NCI-H2081 treated with DMSO at 0.1 percent for 48 hours (cell line): ENCODE measurements around the gene PNRC2.
"Not testable (repeated sequence)": the region's sequence is repeated elsewhere in the genome, so short reads cannot be mapped to it uniquely, and the experiment has no call there.

Experiments
- DNase-seq: peaks from one replicate; lab custom pipeline; 2025; lab: John Stamatoyannopoulos, UW

The PNRC2 gene

DNA sequence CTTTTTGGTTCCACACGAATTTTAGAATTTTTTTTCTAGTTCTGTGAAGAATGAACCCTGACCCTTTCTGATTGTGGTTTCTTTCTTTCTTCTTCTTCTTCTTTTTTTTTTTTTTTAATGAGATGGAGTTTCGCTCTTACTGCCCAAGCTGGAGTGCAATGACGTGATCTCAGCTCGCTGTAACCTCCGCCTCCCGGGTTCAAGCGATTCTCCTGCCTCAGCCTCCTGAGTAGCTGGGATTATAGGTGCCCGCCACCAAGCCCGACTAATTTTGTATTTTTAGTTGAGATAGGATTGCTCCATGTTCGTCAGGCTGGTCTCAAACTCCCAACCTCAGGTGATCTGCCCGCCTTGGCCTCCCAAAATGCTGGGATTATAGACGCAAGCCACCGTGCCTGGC lies 32.4 kb downstream of the PNRC2 start:
- DNase-seq, result not testable (repeated sequence)

DNA sequence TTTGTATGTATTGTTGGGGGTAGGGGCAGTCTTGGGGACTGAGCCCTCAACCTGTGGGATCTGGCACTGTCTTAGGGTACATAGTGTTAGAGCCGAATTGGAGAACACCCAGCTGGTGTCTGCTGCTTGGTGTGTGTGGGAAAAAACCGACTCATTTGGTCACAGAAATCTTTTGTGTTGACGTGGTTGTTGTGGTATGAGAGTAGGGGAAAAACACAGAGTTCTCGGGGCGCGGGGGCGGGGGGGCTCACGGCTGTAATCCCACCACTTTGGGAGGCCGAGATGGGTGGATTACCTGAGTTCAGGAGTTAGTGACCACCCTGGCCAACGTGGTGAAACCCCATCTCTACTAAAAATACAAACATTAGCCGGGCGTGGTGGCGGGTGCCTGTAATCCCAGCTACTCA lies 35.8 kb downstream of the PNRC2 start:
- no peak for DNase-seq

DNA sequence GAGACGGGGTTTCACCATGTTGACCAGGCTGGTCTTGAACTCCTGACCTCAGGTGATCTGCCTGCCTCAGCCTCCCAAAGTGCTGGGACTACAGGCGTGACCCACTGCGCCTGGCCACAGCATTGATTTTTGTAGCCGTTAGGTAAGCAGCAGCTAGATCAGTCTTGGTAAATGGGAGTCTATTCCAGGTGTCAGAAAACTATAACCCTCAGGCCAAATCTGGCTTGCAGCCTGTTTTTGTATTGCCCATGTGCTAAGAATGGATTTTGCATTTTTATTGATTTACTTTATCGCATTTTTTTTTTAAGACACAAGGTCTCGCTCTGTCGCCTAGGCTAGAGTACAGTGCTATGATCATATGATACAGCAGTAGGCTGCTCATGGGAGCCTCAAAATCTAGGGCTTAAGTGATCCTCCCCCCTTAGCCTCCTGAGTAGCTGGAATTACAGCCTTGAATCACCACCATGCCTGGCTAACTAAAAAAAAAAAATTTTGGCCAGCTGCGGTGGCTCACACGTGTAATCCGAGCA lies 37.1 kb downstream of the PNRC2 start:
- no peak for DNase-seq

DNA sequence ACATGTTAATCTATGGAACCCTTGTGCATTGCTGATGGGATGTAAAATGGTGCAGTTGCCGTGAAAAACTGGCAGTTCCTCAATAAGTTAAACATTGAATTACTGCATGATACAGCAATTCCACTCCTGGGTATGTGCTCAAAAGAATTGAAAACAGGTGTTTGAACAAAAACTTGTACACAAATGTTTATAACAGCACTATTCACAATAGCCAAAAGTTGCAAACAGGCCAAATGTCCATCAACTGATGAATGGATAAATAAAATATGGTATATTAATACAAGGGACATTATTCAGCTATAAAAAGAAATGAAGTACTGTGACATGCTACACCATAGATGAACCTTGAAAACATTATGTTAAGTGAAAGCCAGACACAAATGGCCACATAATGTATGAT lies 38.2 kb downstream of the PNRC2 start:
- no peak for DNase-seq

DNA sequence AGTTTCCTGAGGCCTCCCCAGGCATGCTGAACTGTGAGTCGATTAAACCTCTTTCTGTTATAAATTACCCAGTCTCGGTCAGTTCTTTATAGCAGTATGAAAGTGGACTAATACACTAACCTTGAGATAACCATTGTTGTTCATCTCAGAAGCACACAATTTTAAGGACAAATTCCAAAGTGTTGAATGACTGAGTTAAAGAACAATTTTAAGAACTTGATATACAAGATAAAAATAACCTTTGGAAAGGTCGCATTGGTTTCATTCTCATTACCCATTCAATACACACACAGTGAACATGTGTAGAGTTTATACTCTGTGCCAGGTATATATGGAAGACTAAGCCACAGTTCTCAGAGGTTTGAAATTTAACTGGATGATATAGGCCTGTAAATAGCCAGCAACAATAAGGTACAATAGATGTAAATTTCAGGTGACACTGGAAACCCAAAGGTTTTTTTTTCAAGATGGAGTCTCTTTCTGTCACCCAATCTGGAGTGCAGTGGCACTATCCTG lies 39.6 kb downstream of the PNRC2 start:
- no peak for DNase-seq

DNA sequence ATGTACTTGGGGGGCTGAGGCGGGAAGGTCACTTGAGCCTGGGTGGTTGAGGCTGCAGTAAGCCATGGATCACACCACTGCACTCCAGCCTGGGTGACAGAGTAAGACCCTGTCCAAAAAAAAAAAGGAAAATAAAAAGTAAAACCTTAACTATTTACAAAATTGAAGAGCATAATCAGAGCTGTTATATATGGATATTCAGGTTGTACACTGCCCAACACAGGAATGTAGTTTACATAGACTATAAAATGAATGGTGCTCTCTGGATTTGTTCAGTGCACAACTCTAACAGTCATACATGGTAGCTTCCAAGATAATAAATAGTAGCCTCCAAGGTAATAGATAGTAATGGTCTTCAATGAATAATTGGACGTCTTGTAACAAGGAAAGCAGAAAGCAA lies 43.1 kb downstream of the PNRC2 start:
- no peak for DNase-seq

DNA sequence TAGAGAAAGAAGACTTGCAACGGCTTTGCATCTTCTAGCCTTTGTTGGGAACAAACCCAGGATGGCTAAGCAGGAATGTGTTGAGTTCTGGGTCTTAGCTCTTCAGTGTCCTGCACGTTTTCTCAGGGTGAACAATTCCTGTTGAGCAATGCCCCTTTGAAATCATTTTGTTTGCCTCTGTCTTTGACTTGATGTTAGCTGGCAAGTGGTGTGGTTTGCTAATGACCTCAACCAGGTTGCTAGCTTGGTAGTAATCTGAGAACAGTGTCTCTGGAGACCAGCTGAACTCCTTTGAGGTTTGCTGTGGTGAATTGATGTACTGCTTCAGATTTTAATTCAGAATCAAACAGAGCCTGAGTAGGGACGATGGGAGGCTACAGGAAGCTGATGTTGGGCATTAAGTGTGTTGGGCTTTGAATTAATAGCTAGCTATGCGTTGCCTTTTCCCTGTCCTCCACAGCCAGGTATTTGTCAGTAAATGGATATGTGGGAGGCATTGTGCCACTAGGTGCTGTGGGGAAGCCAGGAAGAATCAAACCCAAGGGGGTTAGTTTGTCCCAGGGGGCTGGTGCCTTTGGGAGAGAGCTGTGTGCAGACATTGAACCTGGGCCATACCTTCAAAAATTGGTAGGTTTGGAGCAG lies 43.8 kb downstream of the PNRC2 start:
- no peak for DNase-seq

DNA sequence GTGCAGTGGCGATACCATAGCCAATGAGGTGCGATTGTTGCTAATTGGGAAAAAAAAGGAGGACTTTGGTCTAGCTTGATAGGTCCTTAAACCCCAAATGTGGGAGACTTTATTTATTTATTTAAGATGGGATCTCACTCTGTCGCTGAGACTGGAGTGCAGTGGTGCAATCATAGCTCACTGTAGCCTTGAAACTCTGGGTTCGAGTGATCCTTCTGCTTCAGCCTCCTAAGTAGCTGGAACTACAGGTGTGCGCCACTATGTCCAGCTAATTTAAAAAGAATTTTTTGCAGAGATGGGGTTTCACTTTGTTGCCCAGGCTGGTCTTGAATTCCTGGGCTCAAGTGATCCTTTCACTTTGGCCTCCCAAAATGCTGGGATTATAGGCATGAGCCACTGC lies 44.5 kb downstream of the PNRC2 start:
- DNase-seq, result no peak

DNA sequence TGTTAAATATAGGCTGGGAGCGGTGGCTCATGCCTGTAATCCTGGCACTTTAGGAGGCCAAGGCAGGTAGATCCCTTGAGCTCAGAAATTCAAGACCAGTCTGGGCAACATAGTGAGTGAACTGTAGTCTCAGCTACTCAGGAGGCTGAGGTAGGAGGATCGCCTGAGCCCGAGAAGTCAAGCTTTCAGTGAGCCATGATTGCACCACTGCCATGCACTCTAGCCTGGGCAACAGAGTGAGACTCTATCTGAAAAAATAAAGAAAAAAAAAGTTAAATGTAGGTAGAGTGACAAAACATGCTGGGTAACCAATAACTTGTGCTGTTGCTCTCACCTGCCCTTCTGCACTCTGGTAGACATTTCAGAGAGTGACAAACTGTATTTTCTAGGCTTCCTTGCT lies 45.5 kb downstream of the PNRC2 start:
- DNase-seq, result no peak

DNA sequence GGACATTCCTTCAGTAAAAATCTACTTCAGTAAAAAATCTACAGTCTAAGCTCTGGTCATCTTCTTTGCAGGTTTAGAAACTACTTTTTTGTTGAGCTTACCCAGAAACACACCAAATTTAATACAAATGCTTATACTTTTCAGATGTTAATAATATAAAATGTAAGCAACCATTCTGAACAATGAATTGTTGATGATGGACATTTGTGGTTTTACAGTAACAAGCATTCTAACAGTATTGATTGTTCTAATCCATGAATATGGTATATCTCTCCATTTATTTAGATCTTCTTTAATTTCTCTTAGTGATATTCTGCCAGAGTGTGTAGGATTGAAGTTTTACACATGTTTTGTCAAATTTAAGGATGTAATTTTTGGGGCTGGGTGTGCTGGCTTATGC lies 47.5 kb downstream of the PNRC2 start:
- no peak for DNase-seq

DNA sequence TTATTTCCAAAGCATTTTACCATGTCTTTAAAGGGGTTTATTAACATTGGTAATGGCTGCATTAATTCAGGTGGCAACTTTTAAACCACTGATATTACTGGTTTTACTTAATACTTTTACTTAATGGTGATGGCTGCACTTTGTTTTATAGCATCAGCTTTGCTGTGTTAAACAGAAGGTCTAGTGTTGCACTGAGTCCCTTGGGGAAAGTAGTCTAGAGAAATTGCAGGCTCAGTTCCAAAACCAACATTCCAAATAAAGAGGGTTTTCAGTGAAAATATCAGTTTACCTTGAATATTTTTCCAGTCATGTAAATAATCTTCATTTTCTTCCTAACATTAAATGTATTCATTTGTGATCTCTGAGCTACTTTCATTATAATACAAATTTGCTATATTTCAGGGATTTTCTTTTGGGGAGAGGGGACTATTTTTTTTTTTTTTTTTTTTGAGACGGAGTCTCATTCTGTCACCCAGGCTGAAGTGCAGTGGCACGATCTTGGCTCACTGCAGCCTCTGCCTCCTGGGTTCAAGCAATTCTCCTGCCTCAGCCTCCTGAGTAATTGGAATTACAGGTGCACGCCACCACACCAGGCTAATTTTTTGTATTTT lies 49.1 kb downstream of the PNRC2 start:
- not testable (repeated sequence) for DNase-seq

DNA sequence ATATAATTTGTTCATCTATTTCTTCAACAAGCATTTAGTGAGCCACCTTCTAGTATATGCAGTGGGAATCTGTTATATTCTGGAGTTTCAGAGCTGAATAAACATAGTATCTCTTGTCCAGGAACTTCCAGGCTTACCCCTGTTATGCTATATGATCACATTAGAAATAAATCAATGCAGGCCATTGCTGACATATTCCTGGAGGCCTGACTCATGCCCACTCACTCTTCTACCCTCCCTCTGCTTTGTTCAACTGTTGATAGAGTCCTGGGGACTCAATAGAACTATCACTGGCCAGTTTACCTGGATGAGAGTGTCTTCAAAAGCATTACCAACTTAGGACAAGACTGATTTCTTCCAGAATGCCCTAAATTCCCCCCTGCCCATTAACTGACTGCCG lies 49.8 kb downstream of the PNRC2 start:
- DNase-seq, result no peak

DNA sequence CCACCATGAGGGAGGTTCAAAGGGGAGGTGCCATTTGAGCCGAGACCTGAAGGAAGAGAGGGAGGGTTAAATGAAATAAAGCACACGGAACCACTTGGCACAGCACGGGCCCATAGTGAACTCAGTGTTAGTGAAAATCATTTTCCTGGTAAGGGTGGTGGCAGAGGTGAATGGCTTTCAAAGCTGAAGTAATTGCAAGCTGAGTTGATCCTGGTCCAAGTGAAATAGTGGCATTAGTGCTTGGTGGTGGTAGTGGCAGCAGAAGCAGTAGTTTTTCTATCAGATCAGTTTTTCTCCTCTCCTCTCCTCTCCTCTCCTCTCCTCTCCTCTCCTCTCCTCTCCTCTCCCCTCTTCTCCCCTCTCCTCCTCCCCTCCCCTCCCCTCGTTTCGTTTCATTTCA lies 51.0 kb downstream of the PNRC2 start:
- no peak for DNase-seq

DNA sequence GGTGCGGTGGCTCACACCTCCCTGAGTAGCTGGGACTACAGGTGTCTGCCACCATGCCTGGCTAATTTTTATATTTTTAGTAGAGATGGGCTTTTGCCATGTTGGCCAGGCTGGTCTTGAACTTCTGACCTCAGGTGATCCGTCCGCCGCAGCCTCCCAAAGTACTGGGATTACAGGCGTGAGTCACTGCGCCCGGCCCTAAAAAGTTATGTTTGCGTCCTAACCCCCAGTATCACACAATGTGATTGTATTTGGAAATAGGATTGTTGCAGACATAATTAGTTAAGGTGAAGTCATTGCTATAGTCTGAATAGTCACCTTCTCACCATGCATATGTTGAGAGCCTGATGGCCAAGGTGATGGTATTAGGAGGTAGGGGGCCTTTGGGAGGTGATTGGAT lies 53.2 kb downstream of the PNRC2 start:
- DNase-seq, result not testable (repeated sequence)
